ENCODE measurements around the gene TTC39B.

Gene TTC39B

GRCh38 chr9:15178631-15179030, 128.4 kb downstream of the TTC39B start:
- no peak for DNase-seq (ENCODE audit: low read depth, low spot score)

- no peak for DNase-seq (ENCODE audit: low read depth, low spot score)
Measured at GRCh38 chr9:15176836-15177235, 130.2 kb downstream of the TTC39B start.

GRCh38 chr9:15163931-15164330, 143.1 kb downstream of the TTC39B start:
- DNase-seq (ENCODE audit: low read depth, low spot score), result no peak

GRCh38 chr9:15161753-15162152, 145.3 kb downstream of the TTC39B start:
- DNase-seq (ENCODE audit: low read depth, low spot score), result no peak

GRCh38 chr9:15160673-15161072, 146.3 kb downstream of the TTC39B start:
- no peak for DNase-seq (ENCODE audit: low read depth, low spot score)

- no peak for DNase-seq (ENCODE audit: low read depth, low spot score)
Measured at GRCh38 chr9:15158064-15158463, 149.0 kb downstream of the TTC39B start.

- DNase-seq (ENCODE audit: low read depth, low spot score), result no peak
Measured at GRCh38 chr9:15157381-15157780, 149.6 kb downstream of the TTC39B start.

- no peak for DNase-seq (ENCODE audit: low read depth, low spot score)
Measured at GRCh38 chr9:15156241-15156640, 150.8 kb downstream of the TTC39B start.

GRCh38 chr9:15155826-15156225, 151.2 kb downstream of the TTC39B start:
- no peak for DNase-seq (ENCODE audit: low read depth, low spot score)

- no peak for DNase-seq (ENCODE audit: low read depth, low spot score)
Measured at GRCh38 chr9:15155323-15155722, 151.7 kb downstream of the TTC39B start.

- no peak for DNase-seq (ENCODE audit: low read depth, low spot score)
Measured at GRCh38 chr9:15154677-15155076, 152.3 kb downstream of the TTC39B start.

- DNase-seq (ENCODE audit: low read depth, low spot score), result no peak
Measured at GRCh38 chr9:15153961-15154360, 153.1 kb downstream of the TTC39B start.

- no peak for DNase-seq (ENCODE audit: low read depth, low spot score)
Measured at GRCh38 chr9:15150939-15151338, 156.1 kb downstream of the TTC39B start.

- DNase-seq (ENCODE audit: low read depth, low spot score), result no peak
Measured at GRCh38 chr9:15149450-15149849, 157.6 kb downstream of the TTC39B start.

GRCh38 chr9:15146268-15146700, 160.7 kb downstream of the TTC39B start:
- DNase-seq (ENCODE audit: low read depth, low spot score), result no peak

GRCh38 chr9:15144622-15145061, 162.4 kb downstream of the TTC39B start:
- DNase-seq (ENCODE audit: low read depth, low spot score), result no peak

- DNase-seq (ENCODE audit: low read depth, low spot score), result no peak
Measured at GRCh38 chr9:15142878-15143534, 164.0 kb downstream of the TTC39B start.

- no peak for DNase-seq (ENCODE audit: low read depth, low spot score)
Measured at GRCh38 chr9:15140051-15140450, 167.0 kb downstream of the TTC39B start.

- DNase-seq (ENCODE audit: low read depth, low spot score), result no peak
Measured at GRCh38 chr9:15139469-15139868, 167.5 kb downstream of the TTC39B start.

- DNase-seq (ENCODE audit: low read depth, low spot score), result no peak
Measured at GRCh38 chr9:15138357-15138686, 168.7 kb downstream of the TTC39B start.

- no peak for DNase-seq (ENCODE audit: low read depth, low spot score)
Measured at GRCh38 chr9:15137658-15138356, 169.2 kb downstream of the TTC39B start.

GRCh38 chr9:15137089-15137488, 169.9 kb downstream of the TTC39B start:
- DNase-seq (ENCODE audit: low read depth, low spot score), result no peak

GRCh38 chr9:15136646-15137045, 170.4 kb downstream of the TTC39B start:
- DNase-seq (ENCODE audit: low read depth, low spot score), result no peak

All from activated naive CD8-positive, alpha-beta T cell treated with anti-CD3 and anti-CD28 coated beads, Interleukin-2, amount 50 U/mL, for 16 hours (primary cell).